Measurements from ENCODE around the gene OTUD1.

Gene OTUD1

DNA sequence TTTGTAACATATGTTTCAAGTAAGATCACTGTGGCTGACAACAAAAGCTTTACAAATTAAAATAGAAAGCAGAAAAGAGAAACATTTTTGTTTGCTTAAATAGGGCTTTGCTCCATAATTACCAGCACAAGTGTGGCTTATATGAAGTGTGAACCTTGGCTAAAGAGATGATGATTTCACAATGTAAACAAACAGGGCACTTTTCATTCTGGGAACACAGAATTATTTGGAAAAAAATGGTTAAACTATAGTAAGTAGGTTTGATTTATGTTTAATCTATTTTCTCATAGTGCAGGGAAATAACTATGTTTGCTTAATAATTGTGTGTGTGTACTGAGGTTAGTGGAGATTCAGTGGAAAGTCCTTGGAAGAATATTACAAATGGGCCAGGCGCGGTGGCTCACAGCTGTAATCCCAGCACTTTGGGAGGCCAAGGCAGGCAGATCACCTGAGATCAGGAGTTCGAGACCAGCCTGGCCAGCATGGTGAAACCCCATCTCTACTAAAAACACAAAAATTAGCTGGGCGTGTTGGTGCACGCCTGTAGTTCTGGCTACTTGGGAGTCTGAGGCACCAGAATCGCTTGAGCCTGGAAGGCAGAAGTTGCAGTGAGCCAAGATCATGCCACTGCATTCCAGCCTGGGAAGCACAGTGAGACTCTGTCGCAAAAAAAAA lies 19.1 kb upstream of the OTUD1 start:
- no peak overlapping the region for H3K4me3 ChIP-seq (replicated peaks; ENCODE audit: low read depth, low read length)
- TF ChIP-seq, protein P1, sequence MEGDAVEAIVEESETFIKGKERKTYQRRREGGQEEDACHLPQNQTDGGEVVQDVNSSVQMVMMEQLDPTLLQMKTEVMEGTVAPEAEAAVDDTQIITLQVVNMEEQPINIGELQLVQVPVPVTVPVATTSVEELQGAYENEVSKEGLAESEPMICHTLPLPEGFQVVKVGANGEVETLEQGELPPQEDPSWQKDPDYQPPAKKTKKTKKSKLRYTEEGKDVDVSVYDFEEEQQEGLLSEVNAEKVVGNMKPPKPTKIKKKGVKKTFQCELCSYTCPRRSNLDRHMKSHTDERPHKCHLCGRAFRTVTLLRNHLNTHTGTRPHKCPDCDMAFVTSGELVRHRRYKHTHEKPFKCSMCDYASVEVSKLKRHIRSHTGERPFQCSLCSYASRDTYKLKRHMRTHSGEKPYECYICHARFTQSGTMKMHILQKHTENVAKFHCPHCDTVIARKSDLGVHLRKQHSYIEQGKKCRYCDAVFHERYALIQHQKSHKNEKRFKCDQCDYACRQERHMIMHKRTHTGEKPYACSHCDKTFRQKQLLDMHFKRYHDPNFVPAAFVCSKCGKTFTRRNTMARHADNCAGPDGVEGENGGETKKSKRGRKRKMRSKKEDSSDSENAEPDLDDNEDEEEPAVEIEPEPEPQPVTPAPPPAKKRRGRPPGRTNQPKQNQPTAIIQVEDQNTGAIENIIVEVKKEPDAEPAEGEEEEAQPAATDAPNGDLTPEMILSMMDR (IDR thresholded peaks at IDR 0.05; ENCODE audit: low read length, missing control alignments): no peak
- no peak for DNase-seq (ENCODE audit: low read depth)

DNA sequence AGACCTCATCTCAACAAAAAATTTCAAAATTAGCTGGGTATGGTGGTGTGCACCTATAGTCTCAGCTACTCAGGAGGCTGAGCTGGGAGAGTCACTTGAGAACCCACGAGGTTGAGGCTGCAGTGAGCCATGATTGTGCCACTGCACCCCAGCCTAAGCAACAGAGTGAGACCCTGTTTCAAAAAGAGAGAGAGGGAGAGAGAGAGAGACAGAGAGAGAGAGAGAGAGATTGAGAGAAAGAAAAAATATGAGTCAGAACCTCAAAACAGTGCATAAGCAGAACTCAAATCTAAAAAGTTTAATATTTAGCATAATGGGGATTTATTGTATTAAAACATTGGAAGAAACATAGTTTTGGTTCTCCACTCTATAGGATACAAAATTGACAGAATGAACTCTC lies 17.5 kb upstream of the OTUD1 start:
- no peak for DNase-seq (ENCODE audit: low read depth)
- TF ChIP-seq, protein P1 (IDR thresholded peaks at IDR 0.05; ENCODE audit: low read length, missing control alignments): no peak
- no peak overlapping the region for H3K4me3 ChIP-seq (replicated peaks; ENCODE audit: low read depth, low read length)

DNA sequence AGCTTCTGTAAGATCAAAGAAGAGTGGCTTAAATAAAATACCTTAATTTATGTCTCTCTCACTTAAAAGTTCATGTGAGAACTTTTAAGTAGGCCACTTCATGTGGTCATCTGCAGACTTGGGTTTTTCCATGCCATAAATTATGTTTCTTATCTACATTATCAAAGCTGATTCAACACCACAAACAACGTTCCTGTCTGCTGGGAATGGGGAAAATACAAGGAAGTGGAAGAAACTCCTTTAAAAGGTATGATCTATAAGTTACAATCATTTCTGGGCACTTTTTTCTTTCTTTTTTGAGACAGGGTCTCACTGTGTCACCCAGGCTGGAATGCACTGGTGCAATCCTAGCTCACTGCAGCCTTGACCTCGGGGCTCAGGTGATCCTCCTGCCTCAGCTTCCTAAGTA lies 16.9 kb upstream of the OTUD1 start:
- TF ChIP-seq, protein P1 (IDR thresholded peaks at IDR 0.05; ENCODE audit: low read length, missing control alignments): no peak
- DNase-seq (ENCODE audit: low read depth): no peak

DNA sequence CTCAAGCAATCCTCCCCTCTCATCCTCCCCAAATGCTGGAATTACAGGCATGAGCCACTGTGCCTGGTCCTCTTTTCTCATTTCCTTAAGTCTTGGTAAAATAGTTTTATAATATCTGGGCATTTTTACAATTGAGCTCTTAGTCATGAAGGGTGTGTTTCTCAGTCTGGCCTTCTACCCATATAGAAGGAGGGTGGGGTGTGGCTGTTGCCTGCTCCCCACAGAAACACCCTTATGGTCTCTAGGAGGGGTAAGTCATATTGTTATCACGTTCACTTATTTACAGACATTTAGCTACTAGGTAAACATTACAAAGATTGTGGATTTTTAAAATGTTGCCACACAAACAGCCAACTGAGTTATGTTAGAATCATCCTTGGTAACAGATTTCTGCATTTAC lies 6.7 kb upstream of the OTUD1 start:
- H3K4me3 ChIP-seq (replicated peaks; ENCODE audit: low read depth, low read length): no peak overlapping the region

More for the DNA sequence above, 16.9 kb upstream of the OTUD1 start:
- no peak overlapping the region for H3K4me3 ChIP-seq (replicated peaks; ENCODE audit: low read depth, low read length)

DNA sequence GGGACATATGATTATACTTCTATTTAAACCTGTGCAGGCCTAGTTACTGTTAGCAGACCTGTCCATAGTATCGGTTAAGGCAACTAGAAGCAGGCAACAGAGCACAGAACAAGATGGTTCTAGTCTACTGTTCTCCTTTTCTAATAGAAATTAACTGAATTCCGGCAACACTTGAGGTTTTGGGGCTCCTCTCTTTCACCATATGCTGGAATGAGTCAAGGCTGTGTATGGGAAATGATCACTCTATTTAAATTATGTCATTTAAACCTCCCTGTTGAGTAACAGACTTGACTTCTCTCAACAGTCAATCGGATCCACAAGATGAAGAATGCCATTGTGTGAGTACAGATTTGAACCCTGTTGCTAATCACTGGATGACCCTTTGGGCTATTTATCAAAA lies 6.2 kb upstream of the OTUD1 start:
- DNase-seq (ENCODE audit: low read depth): no peak
- no peak overlapping the region for H3K4me3 ChIP-seq (replicated peaks; ENCODE audit: low read depth, low read length)
- TF ChIP-seq, protein P1 (IDR thresholded peaks at IDR 0.05; ENCODE audit: low read length, missing control alignments): no peak

More for the DNA sequence above, 6.7 kb upstream of the OTUD1 start:
- TF ChIP-seq, protein P1 (IDR thresholded peaks at IDR 0.05; ENCODE audit: low read length, missing control alignments): no peak
- no peak for DNase-seq (ENCODE audit: low read depth)

DNA sequence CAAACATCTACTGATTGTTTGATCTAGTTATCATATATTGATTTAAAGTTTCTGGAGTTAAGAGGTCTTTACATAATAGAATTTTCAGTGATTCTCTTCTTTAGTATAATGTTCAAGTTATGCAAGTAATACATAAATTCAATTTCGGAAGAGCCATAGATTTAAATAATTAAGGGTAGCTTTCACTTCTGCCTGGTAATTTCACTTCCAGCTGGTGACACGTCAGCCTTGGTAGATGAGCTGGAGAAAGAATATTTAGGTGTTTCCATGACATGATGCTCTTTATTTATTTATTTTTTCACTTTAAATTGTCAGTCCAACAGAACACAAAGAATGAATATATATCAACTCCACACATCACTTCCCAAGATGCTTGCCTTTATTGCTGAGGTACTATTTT lies 5.2 kb upstream of the OTUD1 start:
- TF ChIP-seq, protein P1 (IDR thresholded peaks at IDR 0.05; ENCODE audit: low read length, missing control alignments): no peak
- DNase-seq (ENCODE audit: low read depth): no peak
- no peak overlapping the region for H3K4me3 ChIP-seq (replicated peaks; ENCODE audit: low read depth, low read length)

DNA sequence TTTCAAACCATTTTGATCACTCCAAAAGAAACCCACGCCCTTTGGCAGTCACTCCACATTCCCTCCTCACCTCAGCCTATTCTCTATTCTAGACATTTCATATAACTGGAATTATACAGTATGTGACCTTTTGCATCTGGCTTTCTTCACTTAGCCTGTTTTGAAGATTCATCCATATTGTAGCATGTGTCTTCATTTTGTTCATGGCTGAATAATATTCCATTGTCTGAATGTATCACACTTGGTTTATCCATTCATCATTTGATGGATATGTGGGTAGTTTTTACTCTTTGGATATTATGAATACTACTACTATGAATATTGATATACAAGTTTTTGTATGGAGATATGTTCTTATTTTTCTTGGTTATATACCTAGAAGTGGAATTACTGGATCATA lies 3.5 kb upstream of the OTUD1 start:
- no peak for DNase-seq (ENCODE audit: low read depth)
- H3K4me3 ChIP-seq (replicated peaks; ENCODE audit: low read depth, low read length): no peak overlapping the region
- TF ChIP-seq, protein P1 (IDR thresholded peaks at IDR 0.05; ENCODE audit: low read length, missing control alignments): no peak

Data from fibroblast of pulmonary artery (primary cell).